HK-2 (cell line): ENCODE measurements around the gene ETV3.
"Not testable (repeated sequence)": the region's sequence is repeated elsewhere in the genome, so short reads cannot be mapped to it uniquely, and the experiment has no call there.

Experiments
- DNase-seq: peaks from one replicate; pipeline ENCODE4 v3.0.0-alpha.2; 2018; ENCODE audit not compliant: unreplicated experiment

The ETV3 gene

GRCh38 chr1:157138220-157139051, at the start of gene ETV3:
ETV3 (minus strand) TSS chr1:157138395; CDS start chr1:157136352, 2,043 bp downstream.
- peak; percentile 91 for DNase-seq

DNA sequence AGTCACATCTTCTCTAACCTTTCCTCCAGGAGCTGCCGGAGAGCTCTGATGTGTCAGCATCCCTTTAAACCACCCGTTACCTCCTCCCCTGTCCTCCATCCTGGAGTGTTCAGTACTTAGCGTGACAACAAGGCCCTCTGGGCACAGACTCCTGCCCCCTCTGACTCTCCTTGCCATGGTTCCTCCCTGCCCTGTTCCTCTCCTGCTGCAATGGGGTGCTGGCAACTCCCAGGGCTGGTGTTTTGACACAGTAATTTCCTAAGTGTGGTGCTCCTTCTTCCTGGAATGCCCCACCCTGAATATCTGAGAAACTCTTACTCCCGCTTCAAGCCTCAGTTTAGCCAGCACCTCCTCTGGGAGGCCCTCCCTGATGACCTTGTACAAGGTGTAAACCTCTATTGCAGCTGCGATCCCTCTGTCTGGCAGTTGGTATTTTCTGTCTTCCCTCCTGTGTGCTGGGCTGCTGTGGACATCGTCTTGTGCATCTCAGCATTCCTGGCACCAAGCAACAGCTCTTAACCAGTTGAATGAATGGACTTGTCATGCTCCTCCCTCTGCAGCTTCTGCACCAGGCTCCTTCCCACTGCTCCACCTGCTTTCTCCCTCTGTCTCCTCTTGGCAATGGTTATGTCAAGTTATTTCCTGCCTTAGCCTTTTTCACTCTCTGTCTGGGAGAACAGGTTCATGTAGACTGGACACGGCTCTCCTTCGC, 48.2 kb upstream of the ETV3 start:
- DNase-seq, result no peak

DNA sequence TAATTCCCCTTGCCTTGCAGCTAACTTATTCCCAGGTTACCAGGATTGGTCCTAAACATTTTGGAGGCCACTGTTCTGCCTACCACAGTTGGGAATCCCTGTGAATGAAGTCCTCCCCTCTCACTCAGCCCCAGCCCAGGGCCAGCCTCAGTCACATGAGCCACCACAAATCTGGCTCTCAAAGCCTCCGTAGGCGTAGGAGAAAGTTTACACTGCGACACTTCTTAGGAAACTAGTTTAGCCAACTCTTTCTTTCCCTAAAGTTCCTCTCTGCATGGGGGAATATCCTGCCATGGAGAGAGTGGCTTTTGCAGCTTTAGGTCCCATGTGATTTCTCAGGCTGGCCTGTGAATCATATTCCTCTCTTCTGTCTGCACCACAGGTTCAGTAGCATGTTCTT, 45.7 kb upstream of the ETV3 start:
- DNase-seq, result no peak

DNA sequence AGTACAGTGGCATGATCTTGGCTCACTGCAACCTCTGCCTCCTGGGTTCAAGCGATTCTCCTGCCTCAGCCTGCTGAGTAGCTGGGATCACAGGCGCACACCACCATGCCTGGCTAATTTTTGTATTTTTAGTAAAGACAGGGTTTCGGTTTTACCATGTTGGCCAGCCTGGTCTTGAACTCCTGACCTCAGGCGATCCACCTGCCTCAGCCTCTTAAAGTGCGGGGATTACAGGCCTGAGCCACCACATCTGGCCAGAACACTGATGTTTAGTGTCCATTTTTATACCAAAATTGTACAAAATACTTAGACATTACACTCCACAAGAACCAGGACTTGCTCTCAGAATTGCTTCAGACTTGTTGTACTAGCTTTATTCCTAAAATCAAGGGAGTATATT, 44.2 kb upstream of the ETV3 start:
- DNase-seq, result not testable (repeated sequence)

DNA sequence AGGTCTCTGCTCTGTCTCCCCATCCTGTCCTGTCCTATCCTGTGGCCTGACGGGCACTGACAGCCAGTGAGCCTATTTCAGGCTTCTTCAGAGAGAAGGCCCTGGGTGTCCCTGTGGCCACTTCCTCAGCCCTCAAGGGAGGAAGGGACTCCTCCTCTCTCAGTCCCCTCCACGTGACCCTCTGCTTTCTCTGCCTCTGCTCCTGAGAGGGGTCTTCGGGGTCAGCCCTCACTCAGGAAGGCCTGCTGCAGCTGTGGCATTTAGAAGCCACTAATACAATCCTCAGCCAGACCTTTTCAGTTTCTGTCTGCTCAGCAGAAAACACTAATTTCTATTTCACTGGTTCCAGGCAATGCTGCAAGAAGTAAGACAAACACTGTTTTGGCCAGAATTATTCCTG, 43.6 kb upstream of the ETV3 start:
- DNase-seq, result no peak

GRCh38 chr1:157181258-157181657, 43.1 kb upstream of the ETV3 start:
- no peak for DNase-seq

DNA sequence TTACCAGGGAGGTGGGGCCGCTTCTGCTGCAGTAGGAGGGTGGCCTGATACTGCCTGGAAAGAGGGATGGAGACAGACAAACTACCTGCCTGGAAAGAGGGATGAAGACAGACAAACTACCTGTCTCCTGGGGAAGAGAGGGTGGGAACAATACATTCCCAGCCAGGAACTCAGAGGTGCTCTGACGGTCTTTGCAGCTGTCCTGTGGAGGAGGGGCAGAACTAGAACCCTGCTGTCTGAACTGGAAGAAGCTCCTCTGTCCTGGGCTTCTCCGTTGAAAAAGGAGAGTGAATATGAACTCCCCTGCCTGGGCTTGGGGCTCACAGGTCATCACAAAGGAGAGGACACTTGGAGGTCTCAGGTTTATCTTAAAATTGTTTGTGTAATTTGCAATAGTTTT, 40.3 kb upstream of the ETV3 start:
- DNase-seq, result no peak

DNA sequence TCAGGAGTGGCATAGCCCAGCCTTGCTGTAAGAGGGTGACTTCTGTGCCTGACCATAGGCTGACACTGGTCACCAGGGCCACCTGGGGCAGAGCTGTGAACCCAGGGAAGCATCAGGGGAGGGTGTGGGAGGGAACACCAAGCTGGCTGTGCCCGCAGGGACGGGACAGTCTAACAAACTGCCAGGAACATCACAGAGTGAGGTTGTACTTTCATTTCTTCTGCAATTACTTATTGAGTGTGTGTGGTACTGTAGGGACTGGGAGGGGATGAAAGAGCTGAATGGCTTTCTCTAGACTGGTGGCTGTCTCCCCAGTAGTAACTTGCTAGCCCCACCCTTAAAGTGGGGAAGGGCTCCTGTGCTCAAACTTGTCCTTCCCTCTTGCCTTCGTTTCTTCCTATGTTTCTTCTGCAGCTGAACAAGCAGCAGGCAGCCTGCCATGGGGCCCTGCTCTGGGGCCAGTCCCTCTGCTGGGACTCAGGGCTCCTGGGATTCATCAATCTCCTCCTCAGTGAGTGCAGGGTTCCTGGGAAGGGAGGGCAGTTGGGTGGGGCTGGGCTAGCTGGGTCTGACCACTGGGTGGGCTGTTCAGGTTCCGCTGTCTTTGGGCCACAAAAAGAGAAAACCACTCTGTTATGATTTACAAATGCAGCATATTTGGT, 39.7 kb upstream of the ETV3 start:
- no peak for DNase-seq

GRCh38 chr1:157176591-157177121, 38.5 kb upstream of the ETV3 start:
- no peak for DNase-seq

- no peak for DNase-seq
Observed at GRCh38 chr1:157176016-157176415, 37.8 kb upstream of the ETV3 start.

GRCh38 chr1:157173900-157174410, 35.8 kb upstream of the ETV3 start:
- DNase-seq, result no peak

GRCh38 chr1:157173241-157173640, 35.0 kb upstream of the ETV3 start:
- not testable (repeated sequence) for DNase-seq

GRCh38 chr1:157172591-157172990, 34.4 kb upstream of the ETV3 start:
- not testable (repeated sequence) for DNase-seq

GRCh38 chr1:157171903-157172503, 33.8 kb upstream of the ETV3 start:
- DNase-seq, result not testable (repeated sequence)

- DNase-seq, result peak; percentile 46
Observed at GRCh38 chr1:157170677-157171515, 32.7 kb upstream of the ETV3 start.

GRCh38 chr1:157168015-157168414, 29.8 kb upstream of the ETV3 start:
- no peak for DNase-seq

DNA sequence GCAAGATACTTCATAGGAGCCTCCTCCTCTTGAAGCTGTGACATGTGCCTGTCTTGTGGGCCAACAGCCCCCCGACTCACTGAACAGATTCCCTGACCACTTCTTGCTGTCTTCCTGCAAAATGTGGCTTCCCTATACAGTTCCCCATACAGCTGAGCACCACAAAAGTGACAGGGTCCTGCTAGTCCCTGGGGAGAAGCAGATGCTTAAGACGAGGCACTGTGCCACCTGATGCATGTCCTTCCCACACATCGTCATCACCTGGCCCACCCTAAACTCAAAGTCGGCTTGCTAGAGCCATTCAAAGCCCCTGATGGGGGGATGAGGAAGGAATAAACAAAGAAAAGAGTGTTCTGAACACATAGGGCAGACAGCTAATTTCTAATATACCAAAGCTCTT, 29.2 kb upstream of the ETV3 start:
- no peak for DNase-seq

DNA sequence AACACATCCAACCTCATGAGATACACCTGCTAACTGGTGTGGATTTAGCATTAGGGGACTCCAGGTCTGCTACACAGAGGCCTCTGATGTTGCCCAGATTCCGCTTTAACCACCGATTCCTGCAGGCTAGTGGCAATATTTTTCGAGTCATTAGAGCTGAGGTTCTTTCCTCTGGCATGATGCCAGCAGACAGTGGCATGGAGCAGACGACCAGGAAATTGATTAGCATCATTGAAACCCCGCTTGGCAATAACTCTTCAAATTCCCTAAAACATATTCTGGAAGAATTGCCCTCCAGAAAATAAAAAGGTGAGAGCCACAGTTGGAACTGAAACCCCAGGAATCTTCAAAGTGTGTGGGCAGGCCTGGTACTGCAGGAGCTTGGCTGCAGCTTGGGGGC, 28.4 kb upstream of the ETV3 start:
- DNase-seq, result no peak

DNA sequence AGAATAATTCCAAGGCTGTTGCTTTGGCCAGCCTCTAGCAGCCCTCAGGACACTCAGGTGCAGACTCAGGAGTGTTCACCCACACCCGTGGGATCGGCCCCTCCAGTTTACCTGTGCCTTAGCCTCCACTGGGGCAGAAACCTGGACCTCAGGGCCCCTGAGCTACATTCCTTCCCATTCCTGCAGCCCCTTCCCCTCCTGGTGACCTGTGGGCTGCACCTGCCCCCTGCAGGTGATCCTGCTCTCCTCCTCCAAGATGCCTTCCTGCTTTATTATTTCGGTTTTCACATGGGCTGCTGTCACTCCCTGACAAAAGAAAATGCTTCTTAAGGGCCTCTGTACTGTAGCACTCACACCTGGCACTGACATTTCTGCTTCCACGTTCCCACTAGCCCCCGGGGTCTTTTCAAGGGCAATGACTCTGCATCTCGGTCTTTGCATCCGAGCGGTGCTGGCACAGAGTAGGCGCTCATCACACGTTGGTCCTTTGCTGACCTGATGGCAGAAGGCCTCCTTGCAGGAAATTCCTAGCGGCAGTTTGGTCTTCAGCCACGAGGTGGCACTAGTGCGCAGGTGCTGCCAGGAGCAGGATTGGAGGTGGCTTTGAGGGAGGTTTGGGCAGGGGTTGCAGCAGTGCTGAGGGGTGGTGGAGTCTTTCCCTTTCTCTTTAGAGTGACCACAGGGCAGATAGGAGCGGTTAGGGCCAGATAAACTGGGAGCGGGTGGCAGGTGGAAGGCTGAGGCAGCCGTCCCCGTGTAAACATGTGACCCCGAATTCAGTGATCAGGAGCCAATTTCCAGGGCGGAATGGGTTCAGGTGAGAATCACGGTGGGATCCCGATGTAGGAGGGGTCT, 25.3 kb upstream of the ETV3 start:
- DNase-seq, result peak; percentile 60

DNA sequence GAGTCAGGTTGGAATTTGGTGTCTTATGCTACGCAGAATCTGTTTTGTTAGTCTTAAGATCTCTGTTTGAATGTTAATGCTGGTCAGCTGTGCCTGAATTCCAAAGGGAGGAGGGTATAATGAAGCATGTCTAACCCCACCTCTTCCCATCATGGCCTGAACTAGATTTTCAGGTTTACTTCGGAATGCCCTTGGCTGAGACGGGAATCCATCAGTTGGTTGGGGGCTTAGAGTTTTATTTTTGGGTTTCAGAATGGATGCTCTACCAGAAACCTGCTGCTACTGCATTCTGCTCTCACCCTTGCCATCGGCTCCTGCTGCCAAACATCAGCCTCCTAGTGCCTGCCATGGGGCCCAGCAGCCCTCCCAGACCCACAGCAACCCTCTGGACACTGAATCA, 24.1 kb upstream of the ETV3 start:
- DNase-seq, result no peak
